ENCODE measurements around the gene TAF1B.

TAF1B gene

DNA sequence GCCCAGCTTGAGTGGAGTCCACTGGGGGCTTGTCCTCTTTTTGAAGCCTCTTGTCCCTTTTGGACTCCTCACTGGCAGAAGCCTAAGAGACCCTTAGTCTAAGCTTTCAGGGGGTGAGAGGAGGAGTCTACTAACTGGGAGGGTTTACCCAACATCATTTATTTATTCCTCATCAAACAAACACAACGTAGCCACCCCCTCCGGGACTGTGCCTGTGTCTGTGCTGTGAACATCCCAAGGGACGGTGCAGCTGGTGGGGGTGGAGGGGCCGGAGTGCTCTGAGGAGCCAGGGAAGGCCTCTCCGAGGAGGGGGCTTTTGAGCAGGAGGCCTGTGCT, 42.7 kb upstream of the TAF1B start:
- no CpG with 5 or more reads among the region's 5 CpGs for WGBS (ENCODE audit: insufficient coverage, insufficient read length)
- Histone ChIP-seq H3K4me1 (ENCODE audit: control insufficient read depth, insufficient read depth, low read length) (0 out of 2 replicates have a peak, but pooled peaks cover 2% of the 10 kb centered on the region), H3K27ac (ENCODE audit: low read length) (no peak overlapping the region), H3K27me3 (ENCODE audit: control insufficient read depth, insufficient read depth, low read length) (no peaks in the 10 kb centered on the region), H3K4me3 (ENCODE audit: low read length) (no peak overlapping the region), H3K9me3 (ENCODE audit: control insufficient read depth, insufficient read depth, low read length) (no peaks in the 10 kb centered on the region), H3K36me3 (ENCODE audit: control insufficient read depth, insufficient read depth, low read length) (no peaks in the 10 kb centered on the region)
- no peak for DNase-seq (ENCODE audit: low read depth, low spot score)

DNA sequence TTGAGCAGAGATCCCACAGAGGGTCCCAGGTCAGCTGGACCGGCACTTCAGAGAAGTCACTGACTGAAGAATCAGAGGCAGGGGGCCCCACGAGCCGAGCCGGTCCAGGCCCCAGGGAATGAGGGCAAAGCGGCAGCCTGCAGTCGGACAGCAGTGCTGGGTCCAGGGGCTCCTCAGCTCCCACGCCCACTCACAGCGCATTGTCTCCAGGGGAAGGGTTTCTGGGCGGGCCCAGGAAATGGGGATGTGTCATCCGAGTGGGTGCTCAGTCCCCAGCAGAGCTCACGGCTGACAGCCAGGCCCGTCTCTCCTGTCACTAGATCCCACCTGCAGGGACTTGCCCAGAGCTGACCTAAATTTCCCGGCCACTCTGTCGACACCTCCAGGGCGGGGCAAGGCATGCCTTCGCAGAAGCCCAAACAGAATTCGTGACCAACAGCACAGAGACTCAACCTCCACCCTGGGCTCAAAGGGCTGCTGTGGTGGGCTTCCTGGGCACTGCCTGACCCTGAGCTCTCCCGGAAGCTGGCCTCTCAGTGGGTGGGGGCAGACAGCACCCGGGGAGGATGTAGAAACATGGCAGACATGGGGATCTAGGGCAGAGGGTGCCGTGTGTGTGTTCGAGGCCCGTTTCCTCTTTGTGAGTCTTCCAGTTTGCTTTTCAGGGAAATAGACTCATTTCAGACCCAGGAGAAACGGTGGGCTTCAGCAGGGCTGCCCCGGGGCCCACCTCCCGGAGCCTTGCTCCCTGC, 42.1 kb upstream of the TAF1B start:
- Histone ChIP-seq H3K4me3 (ENCODE audit: low read length) (no peak overlapping the region), H3K27me3 (ENCODE audit: control insufficient read depth, insufficient read depth, low read length) (no peaks in the 10 kb centered on the region), H3K27ac (ENCODE audit: low read length) (no peak overlapping the region), H3K9me3 (ENCODE audit: control insufficient read depth, insufficient read depth, low read length) (no peaks in the 10 kb centered on the region), H3K4me1 (ENCODE audit: control insufficient read depth, insufficient read depth, low read length) (0 out of 2 replicates have a peak, but pooled peaks cover 2% of the 10 kb centered on the region), H3K36me3 (ENCODE audit: control insufficient read depth, insufficient read depth, low read length) (no peaks in the 10 kb centered on the region)
- WGBS (ENCODE audit: insufficient coverage, insufficient read length): no CpG with 5 or more reads among the region's 25 CpGs
- no peak for DNase-seq (ENCODE audit: low read depth, low spot score)

- no CpG with 5 or more reads among the region's 8 CpGs for WGBS (ENCODE audit: insufficient coverage, insufficient read length)
- no peaks in the 10 kb centered on the region for H3K27me3 ChIP-seq (ENCODE audit: control insufficient read depth, insufficient read depth, low read length)
- no peak overlapping the region for H3K27ac ChIP-seq (ENCODE audit: low read length)
- no peak overlapping the region for H3K4me3 ChIP-seq (ENCODE audit: low read length)
- H3K9me3 ChIP-seq (ENCODE audit: control insufficient read depth, insufficient read depth, low read length): no peaks in the 10 kb centered on the region
- H3K4me1 ChIP-seq (ENCODE audit: control insufficient read depth, insufficient read depth, low read length): 0 out of 2 replicates have a peak, but pooled peaks cover 2% of the 10 kb centered on the region
- no peak for DNase-seq (ENCODE audit: low read depth, low spot score)
- H3K36me3 ChIP-seq (ENCODE audit: control insufficient read depth, insufficient read depth, low read length): no peaks in the 10 kb centered on the region
Observed at GRCh38 chr2:9802576-9802993, 40.7 kb upstream of the TAF1B start.

DNA sequence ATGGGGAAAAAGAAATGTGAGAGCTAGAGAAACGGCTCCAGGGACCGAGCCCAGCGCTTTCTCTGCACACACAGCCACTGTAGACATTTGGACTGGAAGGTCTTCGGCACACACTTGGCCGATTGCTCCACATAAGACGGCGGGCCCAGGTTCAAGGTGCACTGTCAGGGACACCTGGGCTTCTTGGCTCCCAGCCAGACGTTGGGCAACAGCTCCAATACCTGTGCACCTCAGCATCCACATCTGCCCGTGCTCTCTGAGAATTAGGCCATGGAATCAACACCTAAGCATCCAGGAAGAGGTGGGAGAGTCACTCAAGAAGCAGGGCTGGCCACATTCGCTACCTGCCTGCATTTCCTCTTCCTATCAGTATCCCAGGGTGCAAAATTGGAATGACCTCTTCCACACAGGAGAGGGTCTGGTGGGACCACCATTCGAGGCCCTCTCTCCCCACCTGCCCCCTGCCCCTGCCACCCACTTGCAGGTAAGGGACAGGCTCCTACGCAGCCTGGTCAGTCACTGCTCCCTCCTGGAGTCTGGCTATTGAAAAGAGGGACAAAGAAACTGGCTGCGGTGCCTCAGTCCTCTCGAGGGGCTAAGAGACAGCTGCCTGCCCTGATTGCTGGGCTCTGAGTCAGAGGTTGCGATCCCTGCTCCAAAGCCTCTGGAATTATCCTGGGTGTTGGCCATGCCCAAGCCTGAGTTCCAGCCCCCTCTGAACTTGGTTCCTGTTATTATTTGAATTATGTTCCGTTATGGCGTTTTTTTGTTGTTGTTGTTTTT, 40.1 kb upstream of the TAF1B start:
- Histone ChIP-seq H3K4me1 (ENCODE audit: control insufficient read depth, insufficient read depth, low read length) (0 out of 2 replicates have a peak, but pooled peaks cover 2% of the 10 kb centered on the region), H3K27ac (ENCODE audit: low read length) (no peak overlapping the region), H3K27me3 (ENCODE audit: control insufficient read depth, insufficient read depth, low read length) (no peaks in the 10 kb centered on the region), H3K9me3 (ENCODE audit: control insufficient read depth, insufficient read depth, low read length) (no peaks in the 10 kb centered on the region), H3K4me3 (ENCODE audit: low read length) (no peak overlapping the region), H3K36me3 (ENCODE audit: control insufficient read depth, insufficient read depth, low read length) (no peaks in the 10 kb centered on the region)
- no CpG with 5 or more reads among the region's 17 CpGs for WGBS (ENCODE audit: insufficient coverage, insufficient read length)
- DNase-seq (ENCODE audit: low read depth, low spot score): no peak

DNA sequence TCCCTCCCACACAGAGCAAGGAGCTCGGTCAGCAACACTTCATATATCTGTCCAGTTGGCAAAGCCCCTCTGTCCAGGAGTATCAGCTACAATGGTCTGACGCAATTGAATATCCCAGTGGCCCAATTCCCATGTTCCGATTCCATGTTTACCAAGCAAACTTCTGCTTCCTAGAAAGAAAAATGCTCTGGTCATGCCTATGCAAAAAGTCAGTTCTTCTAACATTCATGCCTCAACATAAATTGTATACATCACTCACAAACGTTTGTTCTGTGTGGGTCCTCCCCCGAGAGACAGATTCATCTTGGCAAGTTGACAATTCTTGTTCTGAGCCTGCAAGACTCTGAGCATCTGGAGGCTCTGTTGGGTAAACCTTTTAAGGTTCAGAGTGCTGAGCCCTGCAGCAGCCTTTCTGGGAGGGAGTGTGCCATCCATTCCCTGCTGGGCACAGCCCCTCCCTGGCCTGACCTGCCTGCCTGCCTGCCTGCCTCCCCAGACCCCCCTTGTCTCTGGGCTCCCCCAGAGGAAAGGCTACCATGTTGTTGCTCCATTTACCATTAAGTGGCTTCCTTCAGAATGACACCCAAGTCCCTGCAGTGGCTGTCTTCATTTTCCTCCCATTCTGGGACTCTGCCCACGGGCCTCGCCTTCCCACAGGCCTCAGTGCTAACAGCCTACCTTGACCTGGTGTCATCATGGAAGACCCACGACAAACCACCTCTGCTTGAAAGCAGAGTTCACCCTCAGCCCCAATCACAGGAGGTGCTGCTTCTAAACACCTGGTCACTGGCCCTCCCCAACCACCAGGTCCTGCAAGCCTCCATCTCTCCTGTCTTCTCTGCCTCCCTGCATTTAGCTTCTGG, 37.6 kb upstream of the TAF1B start:
- Histone ChIP-seq H3K36me3 (ENCODE audit: control insufficient read depth, insufficient read depth, low read length) (no peaks in the 10 kb centered on the region), H3K27ac (ENCODE audit: low read length) (no peak overlapping the region), H3K4me3 (ENCODE audit: low read length) (no peak overlapping the region), H3K9me3 (ENCODE audit: control insufficient read depth, insufficient read depth, low read length) (no peaks in the 10 kb centered on the region), H3K27me3 (ENCODE audit: control insufficient read depth, insufficient read depth, low read length) (no peaks in the 10 kb centered on the region), H3K4me1 (ENCODE audit: control insufficient read depth, insufficient read depth, low read length) (0 out of 2 replicates have a peak, but pooled peaks cover 2% of the 10 kb centered on the region)
- WGBS (ENCODE audit: insufficient coverage, insufficient read length): no CpG with 5 or more reads among the region's 8 CpGs
- no peak for DNase-seq (ENCODE audit: low read depth, low spot score)

GRCh38 chr2:9806298-9806610, 37.0 kb upstream of the TAF1B start:
- Histone ChIP-seq H3K36me3 (ENCODE audit: control insufficient read depth, insufficient read depth, low read length) (no peaks in the 10 kb centered on the region), H3K4me1 (ENCODE audit: control insufficient read depth, insufficient read depth, low read length) (0 out of 2 replicates have a peak, but pooled peaks cover 2% of the 10 kb centered on the region), H3K4me3 (ENCODE audit: low read length) (no peak overlapping the region), H3K27ac (ENCODE audit: low read length) (no peak overlapping the region), H3K27me3 (ENCODE audit: control insufficient read depth, insufficient read depth, low read length) (no peaks in the 10 kb centered on the region), H3K9me3 (ENCODE audit: control insufficient read depth, insufficient read depth, low read length) (no peaks in the 10 kb centered on the region)
- DNase-seq (ENCODE audit: low read depth, low spot score): no peak
- no CpG with 5 or more reads among the region's 1 CpG for WGBS (ENCODE audit: insufficient coverage, insufficient read length)

- no peak overlapping the region for H3K27ac ChIP-seq (ENCODE audit: low read length)
- H3K27me3 ChIP-seq (ENCODE audit: control insufficient read depth, insufficient read depth, low read length): no peaks in the 10 kb centered on the region
- H3K4me1 ChIP-seq (ENCODE audit: control insufficient read depth, insufficient read depth, low read length): 0 out of 2 replicates have a peak, but pooled peaks cover under 1% of the 10 kb centered on the region
- DNase-seq (ENCODE audit: low read depth, low spot score): no peak
- no CpG with 5 or more reads among the region's 12 CpGs for WGBS (ENCODE audit: insufficient coverage, insufficient read length)
- H3K4me3 ChIP-seq (ENCODE audit: low read length): no peak overlapping the region
- no peaks in the 10 kb centered on the region for H3K9me3 ChIP-seq (ENCODE audit: control insufficient read depth, insufficient read depth, low read length)
- H3K36me3 ChIP-seq (ENCODE audit: control insufficient read depth, insufficient read depth, low read length): no peaks in the 10 kb centered on the region
Observed at GRCh38 chr2:9806656-9807055, 36.6 kb upstream of the TAF1B start.

GRCh38 chr2:9807056-9807455, 36.2 kb upstream of the TAF1B start:
- Histone ChIP-seq H3K27me3 (ENCODE audit: control insufficient read depth, insufficient read depth, low read length) (no peaks in the 10 kb centered on the region), H3K27ac (ENCODE audit: low read length) (no peak overlapping the region), H3K36me3 (ENCODE audit: control insufficient read depth, insufficient read depth, low read length) (no peaks in the 10 kb centered on the region), H3K4me1 (ENCODE audit: control insufficient read depth, insufficient read depth, low read length) (no peaks in the 10 kb centered on the region), H3K9me3 (ENCODE audit: control insufficient read depth, insufficient read depth, low read length) (no peaks in the 10 kb centered on the region), H3K4me3 (ENCODE audit: low read length) (no peak overlapping the region)
- no peak for DNase-seq (ENCODE audit: low read depth, low spot score)
- WGBS (ENCODE audit: insufficient coverage, insufficient read length): no CpG with 5 or more reads among the region's 15 CpGs

- no CpG with 5 or more reads among the region's 13 CpGs for WGBS (ENCODE audit: insufficient coverage, insufficient read length)
- no peaks in the 10 kb centered on the region for H3K27me3 ChIP-seq (ENCODE audit: control insufficient read depth, insufficient read depth, low read length)
- no peak overlapping the region for H3K4me3 ChIP-seq (ENCODE audit: low read length)
- H3K4me1 ChIP-seq (ENCODE audit: control insufficient read depth, insufficient read depth, low read length): no peaks in the 10 kb centered on the region
- H3K36me3 ChIP-seq (ENCODE audit: control insufficient read depth, insufficient read depth, low read length): no peaks in the 10 kb centered on the region
- no peak overlapping the region for H3K27ac ChIP-seq (ENCODE audit: low read length)
- no peak for DNase-seq (ENCODE audit: low read depth, low spot score)
- no peaks in the 10 kb centered on the region for H3K9me3 ChIP-seq (ENCODE audit: control insufficient read depth, insufficient read depth, low read length)
Observed at GRCh38 chr2:9807555-9808305, 35.5 kb upstream of the TAF1B start.

Data from iPS DF 6.9 (cell line).